Myocyte (in vitro differentiated cells): ENCODE measurements around the gene PRPSAP1. TPM values are rescaled to one million over a fixed set of nuclear protein-coding genes. Genes with fewer than 3 reads are reported as not detected.
A peak's percentile ranks its signal among the peaks of the same experiment; 100 is the strongest.

Experiments used
- DNase-seq: peaks from one replicate; pipeline ENCODE4 v3.0.0-alpha.2; 2012; ENCODE audit warnings: low read depth
- total RNA-seq: library from RNA; depleted of rRNA; stranded (reverse); fragments of >200 nt; gene quantifications from 2 replicates; pipeline ENCODE4 v1.2.3, GENCODE V29; 2014

The PRPSAP1 gene
- total RNA-seq, 1 donor from 2014 or later: 37.4 TPM

- peak; percentile 74 for DNase-seq
Observed at GRCh38 chr17:76383546-76384221, 30.0 kb upstream of the PRPSAP1 start.

- DNase-seq: peak; percentile 34
Observed at GRCh38 chr17:76382803-76383545, 29.3 kb upstream of the PRPSAP1 start.

GRCh38 chr17:76382351-76382802 is 28.7 kb upstream of the PRPSAP1 start:
- no peak for DNase-seq

- no peak for DNase-seq
Observed at GRCh38 chr17:76381633-76382350, 28.1 kb upstream of the PRPSAP1 start.

- DNase-seq: no peak
Observed at GRCh38 chr17:76379646-76380376, 26.1 kb upstream of the PRPSAP1 start.

GRCh38 chr17:76379275-76379641 is 25.5 kb upstream of the PRPSAP1 start:
- DNase-seq: no peak

- no peak for DNase-seq
Observed at GRCh38 chr17:76378548-76379274, 25.0 kb upstream of the PRPSAP1 start.

GRCh38 chr17:76376318-76377133 is 22.8 kb upstream of the PRPSAP1 start:
- DNase-seq: no peak

- DNase-seq: no peak
Observed at GRCh38 chr17:76371656-76372628, 18.2 kb upstream of the PRPSAP1 start.

GRCh38 chr17:76370261-76370993 is 16.7 kb upstream of the PRPSAP1 start:
- DNase-seq: peak; percentile 87

- no peak for DNase-seq
Observed at GRCh38 chr17:76369804-76370203, 16.1 kb upstream of the PRPSAP1 start.

- no peak for DNase-seq
Observed at GRCh38 chr17:76369379-76369778, 15.7 kb upstream of the PRPSAP1 start.

- no peak for DNase-seq
Observed at GRCh38 chr17:76368545-76368944, 14.8 kb upstream of the PRPSAP1 start.

GRCh38 chr17:76367642-76368041 is 13.9 kb upstream of the PRPSAP1 start:
- DNase-seq: no peak

- no peak for DNase-seq
Observed at GRCh38 chr17:76366247-76366646, 12.5 kb upstream of the PRPSAP1 start.

GRCh38 chr17:76365256-76365903 is 11.7 kb upstream of the PRPSAP1 start:
- DNase-seq: no peak

- no peak for DNase-seq
Observed at GRCh38 chr17:76363107-76363842, 9.6 kb upstream of the PRPSAP1 start.
